SK-N-SH treated with all-trans-retinoic acid at 6 μM for 48 hours (cell line): ENCODE data around the gene PBRM1.

ENCODE experiments used
- ATAC-seq: fragments of 200-7000 bp; cut with Tn5 transposase; 3 replicates; pipeline ENCODE4 v1.9.1; 2020; ENCODE audit warnings: mild to moderate bottlenecking, moderate library complexity
- ARNTL ChIP-seq: fragments of 450-650 bp; formaldehyde crosslinking; IDR thresholded peaks from 2 replicates; pipeline ENCODE4 v1.5.0; 2020; ENCODE audit warnings: low read depth, mild to moderate bottlenecking, moderate library complexity, borderline replicate concordance
- BACH2 ChIP-seq: fragments of 250-450 bp; sonication (Bioruptor Pico); IDR thresholded peaks from 2 replicates; pipeline ENCODE4 v1.9.0; 2021; ENCODE audit warnings: mild to moderate bottlenecking, borderline replicate concordance
- CREB5 ChIP-seq: fragments of 250-450 bp; sonication (Bioruptor Pico); IDR thresholded peaks from 2 replicates; pipeline ENCODE4 v1.5.1; 2020; ENCODE audit warnings: low read depth, mild to moderate bottlenecking, moderate library complexity
- CSDC2 ChIP-seq: fragments of 250-450 bp; sonication (Bioruptor Pico); IDR thresholded peaks from 2 replicates; pipeline ENCODE4 v1.5.0; 2020; ENCODE audit warnings: mild to moderate bottlenecking, moderate library complexity
- CSRNP3 ChIP-seq: fragments of 250-450 bp; sonication (Bioruptor Pico); IDR thresholded peaks from 2 replicates; pipeline ENCODE4 v1.5.1; 2021; ENCODE audit warnings: mild to moderate bottlenecking, moderate library complexity
- ESRRG ChIP-seq: fragments of 250-450 bp; sonication (Bioruptor Pico); IDR thresholded peaks from 2 replicates; pipeline ENCODE4 v1.6.1; 2021; ENCODE audit warnings: mild to moderate bottlenecking
- GLIS3 ChIP-seq: fragments of 250-450 bp; sonication (Bioruptor Pico); IDR thresholded peaks from 2 replicates; pipeline ENCODE4 v1.5.0; 2020; ENCODE audit warnings: mild to moderate bottlenecking, moderate library complexity
- ISL1 ChIP-seq: fragments of 250-450 bp; sonication (Bioruptor Pico); IDR thresholded peaks from 2 replicates; pipeline ENCODE4 v2.1.2; 2022; ENCODE audit warnings: mild to moderate bottlenecking, moderate library complexity
- OSR1 ChIP-seq: fragments of 250-450 bp; sonication (Bioruptor Pico); IDR thresholded peaks from 2 replicates; pipeline ENCODE4 v1.8.0; 2022; ENCODE audit warnings: moderate library complexity, mild to moderate bottlenecking, inconsistent platforms
- PATZ1 ChIP-seq: fragments of 250-450 bp; sonication (Bioruptor Pico); IDR thresholded peaks from 2 replicates; pipeline ENCODE4 v1.8.0; 2020; ENCODE audit warnings: mild to moderate bottlenecking, moderate library complexity, borderline replicate concordance
- POU6F1 ChIP-seq: fragments of 250-450 bp; sonication (Bioruptor Pico); IDR thresholded peaks from 2 replicates; pipeline ENCODE4 v1.8.0; 2021; ENCODE audit warnings: low read depth, mild to moderate bottlenecking, moderate library complexity, borderline replicate concordance
- PPARA ChIP-seq: fragments of 250-450 bp; sonication (Bioruptor Pico); IDR thresholded peaks from 2 replicates; pipeline ENCODE4 v1.5.0; 2020; ENCODE audit warnings: mild to moderate bottlenecking, borderline replicate concordance
- RARB ChIP-seq: fragments of 250-450 bp; sonication (Bioruptor Pico); IDR thresholded peaks from 2 replicates; pipeline ENCODE4 v1.8.0; 2021; ENCODE audit warnings: mild to moderate bottlenecking, moderate library complexity
- SNAI2 ChIP-seq: fragments of 250-450 bp; sonication (Bioruptor Pico); IDR thresholded peaks from 2 replicates; pipeline ENCODE4 v1.5.0; 2020; ENCODE audit warnings: mild to moderate bottlenecking, moderate library complexity
- TCF4 ChIP-seq: fragments of 250-450 bp; sonication (Bioruptor Pico); IDR thresholded peaks from 2 replicates; pipeline ENCODE4 v1.8.0; 2021; ENCODE audit warnings: mild to moderate bottlenecking, moderate library complexity, borderline replicate concordance
- TSHZ2 ChIP-seq: fragments of 250-450 bp; sonication (Bioruptor Pico); IDR thresholded peaks from 2 replicates; pipeline ENCODE4 v1.5.0; 2020; ENCODE audit warnings: mild to moderate bottlenecking, moderate library complexity
- ZC3H10 ChIP-seq: fragments of 250-450 bp; sonication (Bioruptor Pico); IDR thresholded peaks from 2 replicates; pipeline ENCODE4 v1.5.1; 2021; ENCODE audit warnings: mild to moderate bottlenecking, moderate library complexity
- ZFP3 ChIP-seq: fragments of 250-450 bp; sonication (Bioruptor Pico); IDR thresholded peaks from 2 replicates; pipeline ENCODE4 v1.5.0; 2020; ENCODE audit warnings: mild to moderate bottlenecking, moderate library complexity
- ZFP30 ChIP-seq: fragments of 450-650 bp; formaldehyde crosslinking; IDR thresholded peaks from 2 replicates; pipeline ENCODE4 v1.5.0; 2022; ENCODE audit warnings: mild to moderate bottlenecking, moderate library complexity
- ZNF565 ChIP-seq: fragments of 450-650 bp; formaldehyde crosslinking; conservative IDR thresholded peaks from 2 replicates; pipeline ENCODE4 v1.5.0; 2020; ENCODE audit warnings: low read depth, mild to moderate bottlenecking, moderate library complexity
- ZNF70 ChIP-seq: fragments of 450-650 bp; formaldehyde crosslinking; IDR thresholded peaks from 2 replicates; pipeline ENCODE4 v1.5.0; 2020; ENCODE audit warnings: mild to moderate bottlenecking, moderate library complexity
- ZNF8 ChIP-seq: fragments of 450-650 bp; formaldehyde crosslinking; IDR thresholded peaks from 2 replicates; pipeline ENCODE4 v1.5.0; 2020; ENCODE audit warnings: mild to moderate bottlenecking, moderate library complexity

The PBRM1 gene

GRCh38 chr3:52531860-52532516, 153.7 kb downstream of the PBRM1 start:
- no peak for ATAC-seq

GRCh38 chr3:52530918-52531826, 154.5 kb downstream of the PBRM1 start:
- ATAC-seq = no peak
- no peak for TF ChIP-seq PPARA (CRISPR knock-in tag)
- no peak for TF ChIP-seq RARB (CRISPR knock-in tag)
- no peak for TF ChIP-seq OSR1
- TF ChIP-seq ISL1 = no peak
- TF ChIP-seq TSHZ2 (CRISPR knock-in tag) = no peak
- TF ChIP-seq ZNF8 (CRISPR knock-in tag) = no peak
- no peak for TF ChIP-seq POU6F1 (CRISPR knock-in tag)
- TF ChIP-seq BACH2 (CRISPR knock-in tag) = no peak
- TF ChIP-seq CREB5 (CRISPR knock-in tag) = no peak
- no peak for TF ChIP-seq ZNF70 (CRISPR knock-in tag)

More at GRCh38 chr3:52531860-52532516, 153.7 kb downstream of the PBRM1 start:
- no peak for TF ChIP-seq CSDC2
- no peak for TF ChIP-seq PATZ1 (CRISPR knock-in tag)
- no peak for TF ChIP-seq SNAI2 (CRISPR knock-in tag)
- no peak for TF ChIP-seq ESRRG (CRISPR knock-in tag)
- no peak for TF ChIP-seq ZFP3
- TF ChIP-seq ZNF565 (CRISPR knock-in tag) = no peak
- TF ChIP-seq TCF4 = no peak
- no peak for TF ChIP-seq ISL1
- TF ChIP-seq BACH2 (CRISPR knock-in tag) = no peak
- TF ChIP-seq ZFP30 (CRISPR knock-in tag) = no peak
- TF ChIP-seq ARNTL (CRISPR knock-in tag) = no peak
- TF ChIP-seq PPARA (CRISPR knock-in tag) = no peak
- TF ChIP-seq ZC3H10 (CRISPR knock-in tag) = no peak
- no peak for TF ChIP-seq GLIS3 (CRISPR knock-in tag)
- no peak for TF ChIP-seq ZNF70 (CRISPR knock-in tag)
- TF ChIP-seq RARB (CRISPR knock-in tag) = no peak
- TF ChIP-seq POU6F1 (CRISPR knock-in tag) = no peak
- no peak for TF ChIP-seq CSRNP3 (CRISPR knock-in tag)
- TF ChIP-seq, all 23 proteins: peak for 0
